Measurements from ENCODE around the gene NDOR1.

NDOR1 gene

GRCh38 chr9:137167747-137168572, 37.5 kb upstream of the NDOR1 start:
- no peak for DNase-seq

GRCh38 chr9:137168573-137168903, 37.0 kb upstream of the NDOR1 start:
- no peak for DNase-seq

GRCh38 chr9:137168904-137169856, 36.3 kb upstream of the NDOR1 start:
- DNase-seq, result no peak

- no peak for DNase-seq
Observed at GRCh38 chr9:137169896-137170358, 35.6 kb upstream of the NDOR1 start, which contains the start of gene LRRC26. Gene LRRC26 (minus strand): TSS chr9:137170051. CDS start chr9:137169943, 108 bp downstream.

- DNase-seq, result no peak
Observed at GRCh38 chr9:137170486-137171148, 34.9 kb upstream of the NDOR1 start.

- DNase-seq, result no peak
Observed at GRCh38 chr9:137171149-137171900, 34.2 kb upstream of the NDOR1 start.

- no peak for DNase-seq
Observed at GRCh38 chr9:137172901-137173795, 32.4 kb upstream of the NDOR1 start.

- no peak for DNase-seq
Observed at GRCh38 chr9:137173796-137174664, 31.5 kb upstream of the NDOR1 start.

GRCh38 chr9:137174722-137175293, 30.7 kb upstream of the NDOR1 start:
- DNase-seq, result no peak

- DNase-seq, result no peak
Observed at GRCh38 chr9:137175345-137175961, 30.0 kb upstream of the NDOR1 start.

GRCh38 chr9:137176302-137177182, 29.0 kb upstream of the NDOR1 start:
- DNase-seq, result peak; percentile 15

GRCh38 chr9:137178201-137178938, 27.1 kb upstream of the NDOR1 start:
- DNase-seq, result no peak

GRCh38 chr9:137178939-137179630, 26.4 kb upstream of the NDOR1 start:
- no peak for DNase-seq

GRCh38 chr9:137179761-137180160, 25.7 kb upstream of the NDOR1 start:
- DNase-seq, result no peak

GRCh38 chr9:137180491-137180890, 25.0 kb upstream of the NDOR1 start:
- DNase-seq, result no peak

GRCh38 chr9:137181680-137182079, 23.8 kb upstream of the NDOR1 start:
- DNase-seq, result no peak

- DNase-seq, result no peak
Observed at GRCh38 chr9:137182836-137183235, 22.7 kb upstream of the NDOR1 start.
